ENCODE data around the gene HSPE1.

DNA sequence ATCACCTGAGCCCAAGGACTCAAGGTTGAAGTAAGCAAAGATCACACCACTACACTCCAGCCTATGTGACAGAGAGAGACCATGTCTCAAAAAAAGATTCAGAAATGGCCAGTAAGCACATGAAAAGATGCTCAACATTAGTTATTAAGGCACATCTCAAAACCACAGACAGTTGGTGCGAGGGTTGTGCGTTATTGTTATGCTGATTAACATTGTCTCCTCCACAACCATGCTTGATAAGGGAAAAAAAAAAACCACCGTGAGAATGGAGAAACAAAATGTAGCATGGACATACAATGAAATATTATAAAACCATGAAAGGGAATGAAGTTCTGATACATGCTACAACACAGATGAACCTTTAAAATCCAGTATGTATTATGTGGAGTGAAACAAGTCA lies 43.0 kb downstream of the HSPE1 start:
- TF ChIP-seq POLR2A (IDR thresholded peaks at IDR 0.05; ENCODE audit: low read depth, low read length) (no peak), POLR2AphosphoS5 (IDR thresholded peaks at IDR 0.05; ENCODE audit: low read depth, low read length) (no peak), TAF1 (IDR thresholded peaks at IDR 0.05; ENCODE audit: borderline replicate concordance, low read depth, low read length) (no peak)
